ENCODE results near the gene LAMTOR2. TPM values are rescaled to one million over a fixed set of nuclear protein-coding genes. Genes with fewer than 3 reads are reported as not detected.

Gene LAMTOR2
- total and polyA plus RNA-seq, 2 of the 4 experiments (the other 2 are of a cell fraction): 50.0 to 89.0 TPM

DNA sequence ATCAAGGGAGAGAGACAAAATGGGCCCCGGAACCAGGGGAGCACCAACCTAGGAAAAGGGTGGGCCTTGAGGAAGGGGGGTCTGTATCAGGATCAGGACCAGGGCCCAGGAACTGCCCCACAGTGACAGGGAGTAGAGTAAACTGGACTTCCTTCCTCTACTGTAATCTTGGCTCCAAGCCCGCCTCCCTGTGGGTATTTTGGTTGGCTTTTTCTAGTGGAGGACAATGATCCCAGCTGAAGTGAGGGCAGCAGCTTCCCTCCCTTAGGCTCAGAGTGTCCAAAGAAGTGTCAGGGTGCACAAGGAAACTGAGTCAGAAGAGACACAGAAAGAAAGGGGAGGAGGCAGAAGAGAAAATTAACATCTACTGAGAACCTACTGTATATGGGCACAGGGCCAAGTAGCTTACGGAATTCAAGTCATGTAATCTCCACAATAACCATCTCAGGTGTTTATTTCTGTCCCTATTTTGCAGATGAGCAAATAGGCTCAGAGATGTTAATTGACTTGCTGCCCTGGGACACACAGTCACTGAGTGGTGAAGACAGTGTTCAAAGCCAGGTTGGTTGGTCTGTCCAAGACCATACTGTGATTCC lies 5.8 kb upstream of the LAMTOR2 start:
- Histone ChIP-seq H4K5ac (ENCODE audit: low read depth, low read length) (no peak overlapping the region), H2BK5ac (ENCODE audit: low read depth, low read length, poor library complexity, severe bottlenecking) (no peak overlapping the region), H3K36me3 (ENCODE audit: control insufficient read depth, insufficient read depth, low read length) (peaks cover 25% of the 10 kb centered on the region), H3K14ac (replicated peaks; ENCODE audit: low read depth, low read length) (no peak overlapping the region), H2BK15ac (ENCODE audit: low read depth, low read length) (no peak overlapping the region), H2BK20ac (ENCODE audit: low read depth, low read length) (no peak overlapping the region), H3K79me1 (ENCODE audit: low read depth in 1 of 2, low read length in 2 of 2) (peaks cover 23 to 46% of the 10 kb centered on the region in 2 experiments), H3K4me3 (ENCODE audit: insufficient read depth, low read depth, low read length) (no peak overlapping the region), H3K18ac (ENCODE audit: low read depth, low read length) (no peak overlapping the region), H3K27ac (ENCODE audit: insufficient read depth, low read length) (no peak overlapping the region), H3K4me1 (ENCODE audit: control insufficient read depth, insufficient read depth, low read length) (no peaks in the 10 kb centered on the region), H3K4ac (ENCODE audit: low read depth, low read length) (no peak overlapping the region), H2AFZ (replicated peaks; ENCODE audit: low read length, poor library complexity) (no peak overlapping the region), H3K27me3 (ENCODE audit: control insufficient read depth, insufficient read depth, low read length) (no peaks in the 10 kb centered on the region), H3K56ac (ENCODE audit: extremely low read depth, insufficient read depth, low read length) (no peak overlapping the region), H3K9me1 (ENCODE audit: insufficient read depth, low read length) (peaks cover 9% of the 10 kb centered on the region; the same call in 1 of the 2 replicates), H3K9me3 (ENCODE audit: control insufficient read depth, insufficient read depth, low read length) (no peaks in the 10 kb centered on the region), H2AK9ac (replicated peaks; ENCODE audit: low read depth, low read length, poor library complexity) (no peak overlapping the region), H4K91ac (ENCODE audit: insufficient read depth, low read depth, low read length) (no peak overlapping the region), H2AK5ac (ENCODE audit: low read depth, low read length) (no peak overlapping the region), H4K8ac (ENCODE audit: low read depth in 2 of 2, low read length in 2 of 2) (no peak overlapping the region), H2BK120ac (ENCODE audit: low read depth, low read length) (no peak overlapping the region), H3K9ac (ENCODE audit: low read depth, low read length) (no peak overlapping the region), H4K20me1 (ENCODE audit: insufficient read depth, low read length) (0 out of 2 replicates have a peak, but pooled peaks cover 2% of the 10 kb centered on the region), H3K4me2 (ENCODE audit: low read depth, low read length) (no peak overlapping the region), H3K23ac (ENCODE audit: low read depth, low read length) (no peak overlapping the region)
- TF ChIP-seq CHD1 (IDR thresholded peaks at IDR 0.05; ENCODE audit: low read depth, low read length) (no peak), ELK1 (IDR thresholded peaks at IDR 0.05; ENCODE audit: borderline replicate concordance, low read depth, low read length) (no peak), MAFK (IDR thresholded peaks at IDR 0.05; ENCODE audit: low read depth, low read length) (no peak), RFX5 (IDR thresholded peaks at IDR 0.05; ENCODE audit: low read depth, low read length) (no peak), MXI1 (IDR thresholded peaks at IDR 0.05; ENCODE audit: borderline replicate concordance, low read depth, low read length) (no peak), MAZ (IDR thresholded peaks at IDR 0.05; ENCODE audit: borderline replicate concordance, low read depth, low read length) (no peak)
- CTCF ChIA-PET: no interaction called here
- intact Hi-C loops (cut with micrococcal nuclease) (no loop called here), in situ Hi-C loops (cut with MboI; ENCODE audit: low sequenced_read_pairs) (no loop called here), dilution Hi-C loops (cut with HindIII; ENCODE audit: low sequenced_read_pairs, unreplicated experiment) (no loop called here)
- POLR2A ChIA-PET (ENCODE audit: unreplicated experiment): no interaction called here
- ATAC-seq (ENCODE audit: low read depth): no peak
- no peak for DNase-seq
- no CpG with 5 or more reads among the region's 3 CpGs for WGBS, 2 experiments (ENCODE audit: extremely low coverage in 2 of 2, insufficient read length in 1 of 2)
- no TSS peak for BruUV-seq (replicated peaks)
